GM19025 (cell line): Measurements from ENCODE around the gene TRAF3IP3.
A peak's percentile ranks its signal among the peaks of the same experiment; 100 is the strongest.
"Not testable (repeated sequence)": the region's sequence is repeated elsewhere in the genome, so short reads cannot be mapped to it uniquely, and the experiment has no call there.

ENCODE experiments used
- ATAC-seq: cut with Tn5 transposase; IDR thresholded peaks from one replicate; pipeline ENCODE4 v1.9.1; 2021; ENCODE audit warnings: mild to moderate bottlenecking, low read depth, moderate library complexity; ENCODE audit not compliant: unreplicated experiment

The TRAF3IP3 gene

GRCh38 chr1:209791920-209792319 lies 36.1 kb downstream of the TRAF3IP3 start:
- ATAC-seq: no peak

GRCh38 chr1:209793711-209794110 lies 37.9 kb downstream of the TRAF3IP3 start:
- not testable (repeated sequence) for ATAC-seq

GRCh38 chr1:209797978-209798639 lies 42.3 kb downstream of the TRAF3IP3 start:
- no peak for ATAC-seq

- ATAC-seq: no peak
Observed at GRCh38 chr1:209800984-209801834, 45.4 kb downstream of the TRAF3IP3 start.

GRCh38 chr1:209802117-209802779 lies 46.4 kb downstream of the TRAF3IP3 start:
- no peak for ATAC-seq

GRCh38 chr1:209802780-209803152 lies 46.9 kb downstream of the TRAF3IP3 start:
- ATAC-seq: no peak

- no peak for ATAC-seq
Observed at GRCh38 chr1:209803568-209803967, 47.7 kb downstream of the TRAF3IP3 start.

GRCh38 chr1:209805341-209805781 lies 49.5 kb downstream of the TRAF3IP3 start:
- no peak for ATAC-seq

GRCh38 chr1:209805875-209806760 lies 50.3 kb downstream of the TRAF3IP3 start, which contains the start of gene IRF6:
Gene IRF6, minus strand, starts transcription at chr1:209806142. Its CDS starts 4,729 bp downstream, at chr1:209801413.
- ATAC-seq: peak; percentile 59

GRCh38 chr1:209807509-209807908 lies 51.7 kb downstream of the TRAF3IP3 start:
- no peak for ATAC-seq

GRCh38 chr1:209808059-209808581 lies 52.3 kb downstream of the TRAF3IP3 start:
- ATAC-seq: no peak

- no peak for ATAC-seq
Observed at GRCh38 chr1:209809611-209810010, 53.8 kb downstream of the TRAF3IP3 start.

GRCh38 chr1:209810783-209811182 lies 54.9 kb downstream of the TRAF3IP3 start:
- no peak for ATAC-seq

- no peak for ATAC-seq
Observed at GRCh38 chr1:209813902-209814301, 58.0 kb downstream of the TRAF3IP3 start.

- no peak for ATAC-seq
Observed at GRCh38 chr1:209815490-209815889, 59.6 kb downstream of the TRAF3IP3 start.

- ATAC-seq: no peak
Observed at GRCh38 chr1:209815931-209816341, 60.1 kb downstream of the TRAF3IP3 start.

- ATAC-seq: no peak
Observed at GRCh38 chr1:209816923-209817322, 61.1 kb downstream of the TRAF3IP3 start.

- ATAC-seq: no peak
Observed at GRCh38 chr1:209817691-209818090, 61.8 kb downstream of the TRAF3IP3 start.

GRCh38 chr1:209819058-209819457 lies 63.2 kb downstream of the TRAF3IP3 start:
- no peak for ATAC-seq

GRCh38 chr1:209820986-209821385 lies 65.1 kb downstream of the TRAF3IP3 start:
- no peak for ATAC-seq
